HTR-8/SVneo (cell line): ENCODE results near the gene HES4.
"Not testable (repeated sequence)": the region's sequence is repeated elsewhere in the genome, so short reads cannot be mapped to it uniquely, and the experiment has no call there.

Experiments
- DNase-seq: peaks from one replicate; pipeline ENCODE4 v3.0.0; 2011; ENCODE audit warnings: low spot score, mixed read lengths; ENCODE audit not compliant: insufficient read length
- FAIRE-seq: peaks from 2 replicates; lab custom pipeline; 2011; peaks lifted over from hg19 to GRCh38; lab: Jason Lieb, UNC

HES4 gene

DNA sequence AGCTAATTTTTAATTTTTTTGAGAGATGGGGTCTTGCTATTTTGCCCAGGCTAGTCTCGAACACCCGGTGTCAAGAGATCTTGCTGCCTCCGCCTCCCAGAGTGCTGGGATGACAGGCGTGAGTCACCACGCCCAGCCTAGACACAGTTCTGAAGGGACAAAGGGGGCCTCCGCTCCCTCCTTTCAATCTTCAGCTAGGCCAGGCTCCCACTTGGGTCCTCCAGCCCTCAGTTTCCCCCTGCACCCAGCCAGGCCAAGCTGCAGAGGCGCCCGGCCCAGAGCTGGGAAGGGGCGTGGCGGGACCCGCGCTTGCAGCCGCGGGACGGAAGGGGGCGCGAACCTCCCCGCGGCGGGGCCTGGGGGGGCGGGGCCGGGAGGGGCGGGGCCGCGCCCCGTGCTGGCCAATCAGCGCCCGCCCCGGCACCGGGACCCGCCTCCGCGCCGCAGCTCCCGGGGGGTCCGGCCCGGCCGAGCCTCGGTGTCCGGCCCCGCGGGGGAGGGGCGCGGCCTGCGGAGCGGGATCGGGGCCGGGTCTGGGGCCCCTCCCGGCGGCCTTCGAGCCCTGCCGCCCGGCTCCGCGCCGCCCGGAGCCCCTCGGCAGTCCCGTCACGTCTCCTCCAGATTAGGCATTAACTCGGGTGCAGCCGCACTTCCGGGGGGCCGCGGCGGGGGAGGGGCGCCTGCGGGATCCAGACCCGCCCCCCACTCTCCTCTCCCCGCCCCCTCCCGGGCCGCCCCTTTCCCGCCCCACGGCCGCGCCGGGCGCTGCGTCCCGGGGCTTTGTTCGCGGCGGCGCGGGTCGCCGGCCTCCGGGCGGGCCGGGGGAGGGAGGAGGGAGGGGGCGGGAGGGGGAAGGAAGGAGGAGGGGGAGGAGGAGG lies 19.5 kb upstream of the HES4 start:
- no peak for FAIRE-seq
- peak; percentile 76 for DNase-seq

DNA sequence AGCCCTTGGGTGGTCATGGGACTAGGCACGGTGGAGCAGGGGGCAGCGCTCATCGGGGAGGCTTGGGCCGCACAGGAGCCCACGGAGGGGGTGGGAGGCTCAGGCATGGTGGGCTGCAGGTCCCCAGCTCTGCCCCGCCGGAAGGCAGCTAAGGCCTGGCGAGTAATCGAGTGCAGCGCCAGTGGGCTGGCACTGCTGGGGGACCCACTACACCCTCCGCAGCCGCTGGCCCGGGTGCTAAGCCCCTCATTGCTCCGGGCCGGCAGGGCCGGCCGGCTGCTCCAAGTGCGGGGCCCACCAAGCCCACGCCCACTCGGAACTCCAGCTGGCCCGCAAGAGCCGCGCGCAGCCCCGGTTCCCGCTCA lies 18.4 kb upstream of the HES4 start:
- FAIRE-seq, result not testable (repeated sequence)

DNA sequence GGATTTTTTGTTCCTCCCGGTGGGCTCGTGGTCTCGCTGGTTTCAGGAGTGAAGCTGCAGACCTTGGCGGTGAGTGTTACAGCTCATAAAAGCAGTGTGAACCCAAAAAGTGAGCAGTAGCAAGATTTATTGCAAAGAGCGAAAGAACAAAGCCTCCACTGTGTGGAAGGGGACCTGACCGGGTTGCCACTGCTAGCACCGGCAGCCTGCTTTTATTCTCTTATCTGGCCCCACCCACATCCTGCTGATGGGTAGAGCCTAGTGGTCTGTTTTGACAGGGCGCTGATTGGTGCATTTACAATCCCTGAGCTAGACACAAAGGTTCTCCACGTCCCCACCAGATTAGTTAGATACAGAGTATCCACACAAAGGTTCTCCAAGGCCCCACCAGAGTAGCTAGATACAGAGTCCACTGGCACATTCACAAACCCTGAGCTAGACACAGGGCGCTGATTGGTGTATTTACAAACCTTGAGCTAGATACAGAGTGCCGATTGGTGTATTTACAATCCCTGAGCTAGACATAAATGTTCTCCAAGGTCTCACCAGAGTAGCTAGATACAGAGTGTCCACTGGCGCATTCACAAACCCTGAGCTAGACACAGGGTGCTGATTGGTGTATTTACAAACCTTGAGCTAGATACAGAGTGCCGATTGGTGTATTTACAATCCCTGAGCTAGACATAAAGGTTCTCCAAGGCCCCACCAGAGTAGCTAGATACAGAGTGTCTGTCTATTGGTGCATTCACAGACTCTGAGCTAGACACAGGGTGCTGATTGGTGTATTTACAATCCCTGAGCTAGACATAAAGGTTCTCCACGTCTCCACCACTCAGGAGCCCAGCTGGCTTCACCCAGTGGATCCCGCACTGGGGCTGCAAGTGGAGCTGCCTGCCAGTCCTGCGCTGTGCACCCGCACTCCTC lies 17.8 kb upstream of the HES4 start:
- not testable (repeated sequence) for FAIRE-seq, DNase-seq

More for the DNA sequence above, 18.4 kb upstream of the HES4 start:
- not testable (repeated sequence) for DNase-seq

DNA sequence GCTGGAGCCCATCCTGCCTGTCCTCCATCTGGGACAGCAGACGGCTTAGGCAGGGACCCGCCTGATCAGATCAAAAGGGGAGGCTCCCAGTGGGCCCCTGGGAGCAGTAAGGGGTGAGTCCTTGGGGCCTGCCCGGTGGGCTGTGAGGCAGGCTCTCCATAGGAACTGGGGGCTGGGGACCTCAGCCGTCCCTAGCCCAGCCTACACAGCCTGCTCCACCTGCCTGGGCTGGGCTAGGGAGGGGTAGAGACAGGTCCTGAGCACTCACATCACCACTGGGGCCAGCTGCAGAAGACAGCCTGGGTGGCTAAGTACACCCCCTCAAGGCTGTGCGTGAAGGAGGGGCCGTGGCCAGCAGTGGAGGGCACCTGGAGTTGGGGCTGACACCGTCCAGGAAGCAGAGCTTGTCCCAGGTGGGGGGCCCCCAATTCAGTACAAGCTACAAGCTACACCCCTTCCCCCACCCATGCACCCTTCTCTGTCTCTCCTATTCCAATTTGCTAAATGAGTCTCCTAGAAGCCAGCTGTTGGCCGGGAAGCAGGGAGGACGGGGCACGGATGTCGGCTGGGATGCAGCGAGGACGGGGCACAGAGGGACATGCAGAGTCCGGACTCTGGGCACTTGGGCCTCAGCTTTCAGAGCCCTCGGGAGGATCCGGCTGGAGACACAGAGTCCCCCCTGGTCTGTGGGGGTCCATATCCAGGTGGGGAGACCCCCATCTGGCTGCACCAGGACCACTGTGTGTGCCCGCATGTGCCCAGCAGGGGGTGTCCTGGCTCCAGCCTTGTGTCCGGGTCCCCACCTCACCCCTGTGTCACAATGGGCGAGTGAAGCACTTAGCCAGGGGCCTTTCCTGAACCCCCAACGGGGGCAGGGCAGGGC lies 15.1 kb upstream of the HES4 start:
- FAIRE-seq (no peak), DNase-seq (no peak)

DNA sequence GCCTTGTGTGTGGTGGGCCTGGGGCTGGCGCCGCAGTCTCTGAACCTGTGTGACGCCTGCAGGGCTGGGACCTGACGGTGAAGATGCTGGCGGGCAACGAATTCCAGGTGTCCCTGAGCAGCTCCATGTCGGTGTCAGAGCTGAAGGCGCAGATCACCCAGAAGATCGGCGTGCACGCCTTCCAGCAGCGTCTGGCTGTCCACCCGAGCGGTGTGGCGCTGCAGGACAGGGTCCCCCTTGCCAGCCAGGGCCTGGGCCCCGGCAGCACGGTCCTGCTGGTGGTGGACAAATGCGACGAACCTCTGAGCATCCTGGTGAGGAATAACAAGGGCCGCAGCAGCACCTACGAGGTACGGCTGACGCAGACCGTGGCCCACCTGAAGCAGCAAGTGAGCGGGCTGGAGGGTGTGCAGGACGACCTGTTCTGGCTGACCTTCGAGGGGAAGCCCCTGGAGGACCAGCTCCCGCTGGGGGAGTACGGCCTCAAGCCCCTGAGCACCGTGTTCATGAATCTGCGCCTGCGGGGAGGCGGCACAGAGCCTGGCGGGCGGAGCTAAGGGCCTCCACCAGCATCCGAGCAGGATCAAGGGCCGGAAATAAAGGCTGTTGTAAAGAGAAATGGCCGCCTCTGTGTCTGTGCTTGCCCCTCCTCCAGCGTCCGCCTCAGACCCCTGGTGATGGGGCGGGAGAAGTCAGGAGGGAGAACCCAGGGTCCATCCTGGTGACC lies 14.2 kb upstream of the HES4 start:
- DNase-seq, result no peak
- FAIRE-seq, result no peak

DNA sequence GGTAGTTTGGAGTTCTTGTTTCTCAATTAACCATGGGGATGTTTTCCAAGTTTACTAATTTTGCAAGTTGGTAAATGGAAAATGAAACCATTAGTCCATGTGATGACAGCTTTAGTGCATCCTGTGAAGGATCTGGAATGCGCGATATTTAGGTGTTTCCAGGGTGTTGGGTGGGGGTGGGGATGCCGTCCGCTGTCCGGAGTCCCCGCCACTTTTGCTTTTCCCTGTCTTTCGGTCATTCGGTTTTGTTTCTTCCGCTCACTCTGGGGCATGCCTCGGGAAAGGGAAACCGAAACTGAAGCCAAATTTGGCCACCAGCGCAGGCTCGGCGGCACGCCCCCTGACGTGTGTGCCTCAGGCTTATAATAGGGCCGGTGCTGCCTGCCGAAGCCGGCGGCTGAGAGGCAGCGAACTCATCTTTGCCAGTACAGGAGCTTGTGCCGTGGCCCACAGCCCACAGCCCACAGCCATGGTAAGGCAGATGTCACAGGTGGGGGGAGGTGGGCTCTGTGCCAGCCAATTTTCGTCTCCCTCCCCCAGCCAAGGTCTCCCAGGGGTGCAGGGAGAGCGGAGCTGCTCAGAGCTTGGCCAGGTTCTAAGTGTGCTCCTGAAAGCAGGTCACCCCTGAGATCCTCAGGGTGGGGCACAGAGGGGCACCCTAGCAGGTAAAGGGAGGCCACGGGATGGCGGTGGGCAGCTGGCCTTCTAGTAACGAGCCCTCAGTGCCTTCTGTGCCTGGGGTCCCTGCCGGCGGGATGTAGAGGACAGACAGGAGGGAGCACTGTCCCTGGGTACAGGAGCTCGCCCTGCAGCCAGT lies 13.4 kb upstream of the HES4 start, which contains the start of gene ISG15:
Gene ISG15, plus strand, starts transcription at position 393 of the 817 bp plus-strand sequence. Its CDS starts 77 bp downstream, at position 470.
- DNase-seq (no peak), FAIRE-seq (no peak)

DNA sequence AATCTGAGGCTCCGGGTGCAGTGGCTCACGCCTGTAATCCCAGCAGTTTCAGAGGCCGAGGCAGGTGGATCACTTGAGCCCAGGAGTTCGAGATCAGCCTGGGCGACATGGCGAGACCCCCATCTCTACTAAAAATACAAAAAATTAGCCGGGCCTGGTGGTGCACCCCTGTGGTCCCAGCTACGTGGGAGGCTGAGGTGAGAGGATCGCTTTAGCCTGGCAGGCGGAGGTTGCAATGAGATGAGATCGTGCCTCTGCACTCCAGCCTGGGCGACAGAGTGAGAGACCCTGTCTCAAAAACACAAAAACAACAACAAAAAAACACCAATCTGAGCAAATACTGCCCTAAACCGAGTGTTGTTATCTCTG lies 12.8 kb upstream of the HES4 start:
- not testable (repeated sequence) for DNase-seq, FAIRE-seq

DNA sequence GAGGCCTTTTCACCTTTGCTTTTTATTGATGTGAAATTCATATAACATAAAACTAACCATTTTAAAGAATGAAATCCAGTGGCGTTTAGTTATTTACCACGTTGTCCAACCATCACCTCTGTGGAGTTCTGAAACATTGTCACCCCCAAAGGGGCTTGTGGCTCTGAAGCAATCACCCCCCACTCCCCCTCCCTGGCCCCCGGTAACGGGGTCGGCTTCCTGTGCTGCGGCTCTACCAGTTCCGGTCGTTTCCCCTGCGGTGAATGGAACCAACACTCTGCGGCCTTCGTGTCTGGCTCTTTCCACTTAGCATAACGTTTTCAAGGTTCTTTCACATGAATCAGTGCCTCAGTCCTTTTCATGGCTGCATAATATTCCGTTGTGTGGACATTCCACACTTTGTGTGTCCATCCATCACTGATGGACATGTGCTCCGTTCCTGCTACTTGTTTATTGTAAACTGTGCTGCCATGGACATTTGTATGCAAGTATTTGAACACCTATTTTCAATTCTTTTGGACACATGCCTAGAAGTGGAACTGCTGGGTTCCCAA lies 11.6 kb upstream of the HES4 start:
- DNase-seq (no peak), FAIRE-seq (no peak)

DNA sequence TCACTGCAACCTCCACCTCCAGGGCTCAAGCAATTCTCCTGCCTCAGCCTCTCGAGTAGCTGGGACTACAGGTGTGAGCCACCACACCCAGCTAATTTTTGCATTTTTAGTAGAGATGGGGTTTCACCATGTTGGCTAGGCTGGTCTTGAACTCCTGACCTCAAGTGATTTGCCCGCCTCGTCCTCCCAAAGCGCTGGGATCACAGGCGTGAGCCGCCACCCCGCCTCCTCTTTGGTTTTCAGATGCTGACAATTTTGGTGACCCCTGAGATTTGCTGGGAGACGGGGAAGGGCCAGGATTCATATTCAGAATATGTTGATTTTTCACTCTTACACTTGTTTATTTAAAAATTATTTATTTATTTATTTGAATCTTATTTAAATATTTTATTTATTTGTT lies 10.2 kb upstream of the HES4 start:
- not testable (repeated sequence) for DNase-seq, FAIRE-seq

DNA sequence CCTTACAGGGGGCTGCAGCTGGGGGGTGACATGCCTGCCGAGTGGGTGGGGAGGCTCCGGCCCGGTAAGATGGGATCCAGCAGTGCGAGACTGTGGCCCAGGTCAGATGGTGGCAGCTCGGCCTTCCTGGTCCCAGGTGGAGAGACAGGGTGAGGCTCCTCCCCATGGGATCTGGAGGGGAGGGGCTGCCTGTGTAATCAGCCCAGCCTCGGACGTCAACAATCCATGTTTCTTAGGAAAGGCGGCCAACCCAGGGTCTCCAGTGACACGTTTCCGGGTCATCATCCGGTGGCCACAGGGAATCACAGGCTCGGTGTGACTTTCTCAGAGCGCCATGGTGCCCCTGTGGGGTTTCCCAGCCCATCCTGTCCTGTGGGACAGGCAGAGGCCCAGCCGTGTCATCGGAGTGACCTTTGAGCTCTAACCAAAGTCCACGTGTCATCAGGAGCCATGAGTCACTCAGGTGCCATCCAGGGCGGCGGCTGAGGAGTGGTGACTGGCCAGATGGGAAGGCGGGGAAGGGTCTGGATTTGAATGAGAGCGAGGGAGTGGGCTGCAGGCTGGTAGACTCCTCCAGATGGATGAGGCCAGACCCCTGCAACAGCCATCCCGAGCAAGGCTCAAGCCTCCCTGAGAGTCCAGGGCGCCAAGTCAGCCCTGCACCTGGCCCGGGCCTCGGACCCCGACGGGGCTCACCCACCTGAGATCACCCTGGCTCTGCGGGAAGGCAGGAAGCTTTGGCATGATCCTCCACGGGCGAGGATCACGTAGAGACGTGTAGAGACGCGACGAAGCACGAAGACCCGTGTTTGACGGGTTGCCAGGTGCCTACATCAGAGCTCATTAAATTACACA lies 6.6 kb upstream of the HES4 start:
- no peak for DNase-seq
- no peak for FAIRE-seq

DNA sequence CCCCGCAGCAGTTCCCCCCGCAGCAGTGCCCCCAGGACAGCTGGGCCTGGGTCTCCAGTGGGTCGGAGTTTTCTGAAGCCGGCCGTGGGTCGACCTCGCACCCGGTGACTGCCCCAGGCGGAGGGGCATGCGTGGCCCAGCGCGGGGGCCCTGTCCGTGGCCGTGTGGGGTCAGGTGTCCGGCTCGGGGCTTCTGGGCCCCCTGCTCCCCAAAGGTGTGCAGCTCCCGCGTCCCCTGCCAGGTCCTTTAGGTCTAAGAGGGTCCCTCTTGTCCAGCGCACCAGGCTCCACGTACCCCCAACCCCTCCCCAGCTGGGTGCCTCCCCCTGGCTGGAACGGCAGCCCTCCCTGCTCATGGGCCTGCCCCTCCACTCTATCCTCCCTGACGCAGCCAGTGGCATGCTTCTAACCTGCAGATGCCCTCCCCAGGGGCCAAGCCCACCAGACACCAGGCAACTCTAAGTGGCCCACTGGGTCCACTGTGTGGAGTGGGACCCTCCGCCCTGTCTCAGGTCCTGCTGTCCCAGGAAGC lies 5.9 kb upstream of the HES4 start:
- FAIRE-seq, result no peak
- DNase-seq, result no peak

DNA sequence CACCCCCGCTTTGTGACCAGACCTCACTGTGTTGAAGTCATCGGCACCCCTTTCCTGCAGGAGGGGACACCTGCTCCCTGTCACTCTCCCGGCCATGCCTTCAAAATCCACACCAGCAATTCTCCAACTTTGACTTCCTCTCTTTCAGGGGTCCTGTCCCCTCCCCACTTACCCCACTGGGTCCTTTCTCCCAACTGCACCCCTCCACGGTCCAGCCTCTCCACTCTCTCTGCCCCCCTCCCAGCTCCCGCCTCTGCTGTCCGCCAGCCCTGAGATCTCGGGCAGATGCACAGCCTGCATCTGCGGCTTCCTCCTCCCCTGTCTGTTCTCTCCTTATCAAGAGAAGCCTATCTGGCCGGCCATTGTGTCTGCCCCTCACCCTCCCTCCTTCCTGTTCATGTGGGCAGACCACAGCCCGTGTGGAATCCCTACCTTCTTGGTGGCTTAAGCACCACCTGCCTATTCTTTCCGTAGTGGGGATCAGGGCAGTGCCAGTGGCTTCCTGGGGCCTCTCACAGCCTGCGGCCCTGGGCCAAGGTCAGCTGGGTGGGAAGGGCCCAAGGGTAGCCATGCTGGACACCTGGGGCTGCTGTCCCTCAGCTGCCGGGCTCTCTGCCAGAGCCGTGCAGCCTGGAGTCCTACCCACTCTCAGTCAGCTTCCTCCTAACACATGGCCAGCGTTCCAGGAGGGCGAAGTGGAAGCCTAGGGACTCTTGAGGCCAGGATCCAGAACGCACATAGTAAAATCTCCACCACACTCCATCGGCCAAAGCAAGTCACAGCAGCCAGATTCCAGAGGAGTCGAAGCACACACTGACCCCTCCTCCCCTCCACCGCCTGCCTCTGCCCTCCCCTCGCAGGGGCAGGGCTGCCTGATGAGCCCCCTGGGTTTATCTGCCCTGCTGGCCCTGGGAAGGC lies 5.1 kb upstream of the HES4 start:
- no peak for FAIRE-seq

DNA sequence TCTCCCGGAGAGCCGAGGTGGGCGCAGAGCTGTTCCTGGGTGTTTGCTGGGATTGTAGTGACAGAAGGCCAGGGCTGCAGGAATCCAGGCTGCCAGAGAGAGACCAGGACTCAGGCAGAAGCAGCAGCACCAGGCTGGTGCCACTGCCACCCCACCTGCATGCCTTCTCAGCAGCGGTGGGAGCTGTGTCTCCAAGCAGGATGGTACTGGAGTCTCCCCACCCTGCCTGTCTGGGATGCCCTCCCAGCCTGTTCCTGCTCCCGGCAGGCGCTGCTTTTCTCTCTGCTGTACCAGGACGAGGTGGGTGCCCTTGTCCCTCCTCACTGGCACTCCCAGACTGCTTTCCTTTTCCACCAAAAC lies 4.5 kb upstream of the HES4 start:
- DNase-seq (no peak), FAIRE-seq (no peak)

More for the DNA sequence above, 5.1 kb upstream of the HES4 start:
- no peak for DNase-seq

DNA sequence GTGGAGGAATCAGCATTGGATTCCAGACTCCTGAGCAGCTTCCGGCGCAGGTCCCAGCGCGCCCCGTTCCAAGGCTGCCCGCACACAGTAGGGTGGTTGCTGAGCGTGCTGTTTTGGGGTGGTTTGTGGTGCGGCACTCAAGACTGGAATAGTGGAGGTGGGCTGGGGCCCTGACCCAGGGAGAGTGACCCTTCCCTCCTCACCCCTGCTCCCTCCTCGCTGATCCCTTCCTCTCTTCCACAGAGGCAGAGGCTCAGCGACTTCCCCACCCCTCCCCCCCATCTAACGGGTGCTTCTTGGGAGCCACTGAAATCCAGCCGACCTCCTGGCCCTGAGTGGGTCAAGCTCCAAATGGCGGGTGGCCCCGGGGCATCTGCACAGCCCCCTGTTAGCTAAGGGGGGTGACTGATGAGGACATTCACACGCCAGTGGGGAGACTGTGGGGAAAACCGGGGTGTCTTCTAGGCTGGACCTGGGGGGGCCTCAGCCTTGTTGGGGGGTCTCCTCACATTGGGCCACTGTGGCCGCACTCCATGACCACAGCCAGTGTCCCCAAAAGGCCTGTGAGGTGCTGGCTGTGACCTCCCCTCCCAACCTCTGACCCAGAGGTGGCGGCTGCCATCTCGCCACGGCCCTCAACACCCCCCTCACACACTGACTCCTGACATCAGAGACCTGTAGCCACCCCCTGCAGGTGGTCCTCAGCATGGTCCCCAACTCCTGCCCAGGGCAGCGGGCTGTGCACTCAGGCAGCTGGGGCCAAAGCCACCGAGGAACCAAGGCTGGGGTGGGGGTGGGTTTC lies 3.9 kb upstream of the HES4 start:
- DNase-seq (no peak), FAIRE-seq (no peak)

DNA sequence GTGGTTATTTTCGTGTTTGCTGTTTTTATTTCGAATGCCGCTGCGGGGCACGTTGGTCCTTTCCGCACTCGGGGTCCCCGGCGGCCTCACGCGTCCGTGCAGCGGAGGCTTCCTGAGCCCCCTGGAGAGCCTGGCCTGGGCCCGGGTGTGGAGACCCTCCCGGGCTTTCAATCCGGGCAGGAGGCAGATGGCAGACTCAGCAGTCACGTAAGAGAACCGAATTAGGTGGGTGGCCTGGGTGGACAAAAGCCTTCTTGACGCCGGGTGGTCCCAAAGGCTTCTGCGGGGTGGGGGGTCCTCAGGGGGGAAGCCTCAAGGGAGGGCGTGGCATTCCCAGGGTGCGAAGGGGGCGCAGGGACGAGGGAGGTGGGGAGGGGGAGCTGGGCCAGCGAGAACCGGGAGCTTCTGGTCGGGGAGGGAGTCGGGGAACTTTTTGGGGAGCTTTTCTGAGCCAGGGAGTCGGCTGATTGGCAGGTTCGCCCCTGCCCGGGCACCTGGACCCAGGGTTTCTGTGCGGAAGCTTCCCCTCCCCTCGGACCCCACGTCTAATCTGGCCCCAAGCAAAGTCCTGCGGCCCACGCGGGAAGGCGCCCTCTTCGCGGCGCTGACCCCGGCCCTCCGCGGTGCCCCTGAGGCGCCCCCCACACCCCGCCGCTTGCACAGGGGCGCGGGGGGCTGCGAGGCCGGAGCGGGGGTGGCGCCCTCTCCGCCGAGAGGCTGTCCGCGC lies 1.3 kb upstream of the HES4 start:
- FAIRE-seq (no peak), DNase-seq (no peak)
